GM18873 (cell line): ENCODE measurements around the gene SGTA.

Source experiments
- ATAC-seq: cut with Tn5 transposase; IDR thresholded peaks from one replicate; pipeline ENCODE4 v1.9.1; 2021; ENCODE audit warnings: mild to moderate bottlenecking, moderate library complexity, moderate number of reproducible peaks; ENCODE audit not compliant: unreplicated experiment, low FRiP score

The SGTA gene

DNA sequence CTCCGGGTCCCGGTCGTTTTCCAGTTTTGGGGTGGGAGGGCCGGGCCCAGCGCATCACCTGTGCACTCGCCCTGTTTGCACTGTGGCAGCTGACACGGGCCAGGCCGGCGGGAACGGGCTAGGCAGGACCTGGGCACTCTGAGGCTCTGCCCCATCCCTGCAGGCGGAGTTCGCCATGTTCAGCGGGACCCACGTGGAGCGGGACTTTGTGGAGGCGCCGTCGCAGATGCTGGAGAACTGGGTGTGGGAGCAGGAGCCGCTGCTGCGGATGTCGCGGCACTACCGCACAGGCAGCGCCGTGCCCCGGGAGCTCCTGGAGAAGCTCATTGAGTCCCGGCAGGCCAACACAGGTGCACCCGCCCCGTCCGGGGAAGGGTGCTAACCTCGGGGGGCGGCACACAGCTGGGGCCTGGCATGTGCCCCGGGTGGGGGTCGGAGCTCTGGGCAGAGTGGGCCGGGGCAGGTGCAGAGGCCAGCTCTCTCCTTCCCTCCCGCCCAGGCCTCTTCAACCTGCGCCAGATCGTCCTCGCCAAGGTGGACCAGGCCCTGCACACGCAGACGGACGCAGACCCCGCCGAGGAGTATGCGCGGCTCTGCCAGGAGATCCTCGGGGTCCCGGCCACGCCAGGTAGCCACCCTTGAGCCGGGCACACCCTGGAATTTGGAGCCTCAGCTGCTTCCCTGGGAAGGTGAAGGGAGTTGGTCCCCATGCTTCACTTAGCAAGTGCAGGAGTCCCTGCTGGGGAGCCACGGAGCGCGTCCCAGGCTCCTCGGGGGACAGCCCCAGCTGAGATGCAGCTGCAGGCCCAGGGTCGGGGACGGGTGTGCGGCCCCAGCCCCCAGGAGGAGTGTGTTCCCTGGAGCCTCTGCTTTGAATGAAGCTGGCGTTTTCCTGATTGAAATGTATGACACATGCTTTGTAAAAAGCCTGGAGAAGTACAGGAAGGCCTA, 27.3 kb upstream of the SGTA start:
- no peak for ATAC-seq

- no peak for ATAC-seq
Measured at GRCh38 chr19:2809387-2810140, 26.5 kb upstream of the SGTA start.

- ATAC-seq: no peak
Measured at GRCh38 chr19:2808129-2808941, 25.3 kb upstream of the SGTA start.

GRCh38 chr19:2807379-2808128, 24.5 kb upstream of the SGTA start:
- ATAC-seq: no peak

DNA sequence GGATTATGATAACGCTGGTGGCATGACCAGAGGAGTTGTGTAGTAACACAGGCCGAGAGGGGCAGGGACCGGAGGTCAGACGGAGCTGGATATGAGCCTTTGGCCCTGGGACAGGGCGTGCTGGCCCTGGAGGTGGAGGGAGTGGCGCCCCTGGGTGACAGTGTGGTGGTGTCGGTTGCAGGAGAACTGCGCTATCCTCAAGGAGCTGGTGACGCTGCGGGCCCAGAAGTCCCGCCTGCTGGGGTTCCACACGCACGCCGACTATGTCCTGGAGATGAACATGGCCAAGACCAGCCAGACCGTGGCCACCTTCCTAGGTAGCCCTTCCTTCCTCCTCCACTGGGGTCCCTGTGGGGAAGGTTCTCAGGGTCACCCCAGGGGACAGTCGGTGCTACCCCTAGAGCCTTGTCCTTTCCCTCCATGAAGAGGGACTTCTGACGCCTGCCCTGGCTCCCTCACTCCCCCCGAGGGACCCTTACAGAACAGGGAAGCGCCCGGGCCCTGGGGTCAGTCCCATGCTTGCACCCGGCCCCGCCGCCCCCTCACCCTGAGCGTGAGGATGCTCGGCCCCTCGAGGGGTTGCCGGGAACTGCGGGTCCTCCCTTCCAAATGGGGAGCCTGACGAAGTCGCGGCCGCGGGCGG, 23.8 kb upstream of the SGTA start:
- no peak for ATAC-seq

- ATAC-seq: no peak
Measured at GRCh38 chr19:2805991-2806649, 23.0 kb upstream of the SGTA start.

GRCh38 chr19:2805261-2805900, 22.3 kb upstream of the SGTA start:
- no peak for ATAC-seq

DNA sequence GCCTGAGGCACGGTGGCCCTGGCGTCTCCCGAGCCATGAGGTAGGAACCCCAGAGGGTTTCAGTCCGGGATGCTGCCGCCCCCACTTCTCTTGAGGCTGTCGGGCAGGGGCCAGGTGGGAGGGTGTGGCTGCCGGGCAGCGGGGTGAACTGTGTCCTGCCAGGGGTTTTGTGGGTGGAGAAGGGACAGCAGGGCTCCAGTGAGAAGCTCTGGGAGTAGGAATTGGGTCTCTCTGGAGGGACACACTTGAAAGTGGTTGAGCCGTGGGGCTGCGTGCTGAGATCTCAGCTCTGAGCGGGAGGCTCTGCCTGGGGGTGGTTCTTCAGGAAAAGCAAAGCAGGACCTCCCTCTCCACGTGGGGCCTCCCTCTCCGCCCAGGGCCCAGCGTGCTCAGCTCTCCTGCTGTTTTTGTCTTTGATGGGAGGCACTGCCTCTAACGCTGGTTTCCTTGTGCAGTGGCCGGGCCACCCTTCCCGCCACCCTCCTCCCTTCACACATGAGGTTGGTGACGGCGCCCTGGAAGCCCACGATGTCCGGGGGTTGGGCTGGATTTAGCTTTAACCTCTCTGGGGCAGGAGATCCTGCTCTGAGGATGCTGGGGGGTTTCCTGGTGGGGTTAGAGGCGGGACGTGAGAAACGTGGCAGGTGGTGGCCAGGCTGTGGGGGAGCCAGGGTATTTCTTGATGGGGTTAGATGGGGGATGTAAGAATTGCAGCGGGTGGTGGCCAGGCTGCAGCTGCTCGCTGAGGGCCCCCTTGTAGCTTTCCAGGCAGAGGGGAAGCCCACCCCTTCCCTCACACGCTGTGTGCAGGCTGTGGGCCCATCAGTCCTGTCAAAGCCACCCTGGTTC, 21.3 kb upstream of the SGTA start:
- no peak for ATAC-seq

DNA sequence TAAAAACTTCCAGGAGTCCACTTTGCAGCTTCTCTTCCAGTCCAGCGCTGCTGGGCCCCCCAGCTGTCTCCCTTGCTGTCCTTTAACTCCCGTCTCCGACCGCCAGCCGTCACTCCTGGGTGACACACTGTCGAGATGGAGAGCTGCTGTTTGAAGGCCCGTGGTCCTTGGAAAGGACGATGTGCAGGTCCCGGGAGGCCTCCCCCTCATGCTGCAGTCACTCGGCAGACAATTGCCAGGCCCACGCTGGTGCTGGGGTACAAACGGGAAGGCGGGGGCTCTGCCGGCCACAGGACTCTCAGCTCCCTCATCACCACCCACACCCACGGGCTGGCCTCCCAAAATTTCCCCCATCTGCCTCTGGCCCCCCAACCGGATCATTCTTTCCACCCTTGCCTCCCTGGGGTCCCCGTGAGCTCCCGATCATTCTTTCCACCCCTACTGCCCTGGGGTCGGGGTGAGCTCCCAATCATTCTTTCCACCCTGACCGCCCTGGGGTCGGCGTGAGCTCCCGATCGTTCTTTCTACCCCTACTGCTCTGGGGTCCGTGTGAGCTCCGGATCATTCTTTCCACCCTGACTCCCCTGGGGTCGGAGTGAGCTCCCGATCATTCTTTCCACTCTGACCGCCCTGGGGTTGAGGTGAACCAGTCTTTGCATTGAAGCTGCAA, 20.5 kb upstream of the SGTA start:
- no peak for ATAC-seq

- ATAC-seq: no peak
Measured at GRCh38 chr19:2802826-2803225, 19.8 kb upstream of the SGTA start.

DNA sequence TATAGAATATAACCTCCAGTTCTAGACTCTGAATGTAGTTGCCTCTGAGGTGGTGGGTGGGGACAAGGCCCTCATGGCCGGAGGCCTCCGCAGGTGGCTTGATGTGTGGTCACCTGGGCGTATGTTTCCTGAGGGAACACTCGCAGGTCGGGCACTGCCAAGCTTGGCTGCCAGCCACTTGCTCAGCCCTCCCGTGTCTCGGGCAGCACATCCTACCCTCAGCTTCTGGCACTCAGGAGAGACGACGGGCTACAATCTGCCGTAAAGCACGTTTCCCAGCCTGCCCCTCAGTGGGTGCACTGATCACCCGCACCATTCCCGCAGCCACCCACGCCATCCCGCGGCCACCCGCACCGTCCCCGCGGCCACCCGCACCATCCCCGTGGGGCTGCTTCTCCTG, 17.4 kb upstream of the SGTA start:
- no peak for ATAC-seq

- ATAC-seq: no peak
Measured at GRCh38 chr19:2799273-2800020, 16.4 kb upstream of the SGTA start.

DNA sequence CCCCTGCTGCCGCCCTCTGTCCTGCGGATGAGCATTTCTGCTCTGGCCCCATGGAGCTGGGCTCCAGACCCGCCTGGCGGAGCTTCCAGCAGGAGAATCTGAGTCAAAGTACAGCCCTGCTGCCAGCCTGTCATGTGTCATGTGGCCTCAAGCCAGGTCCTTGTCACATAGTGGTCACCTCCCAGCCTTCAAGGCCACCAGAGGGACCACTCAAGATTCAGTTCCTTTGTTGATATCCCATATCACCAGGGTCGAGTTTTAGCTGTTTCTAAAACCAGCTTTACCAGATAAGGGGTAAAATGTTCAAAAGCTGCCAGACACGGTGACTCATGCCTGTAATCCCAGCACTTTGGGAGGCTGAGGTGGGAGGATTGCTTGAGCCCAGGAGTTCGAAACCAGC, 15.7 kb upstream of the SGTA start:
- ATAC-seq: no peak

- no peak for ATAC-seq
Measured at GRCh38 chr19:2798158-2798685, 15.1 kb upstream of the SGTA start.

DNA sequence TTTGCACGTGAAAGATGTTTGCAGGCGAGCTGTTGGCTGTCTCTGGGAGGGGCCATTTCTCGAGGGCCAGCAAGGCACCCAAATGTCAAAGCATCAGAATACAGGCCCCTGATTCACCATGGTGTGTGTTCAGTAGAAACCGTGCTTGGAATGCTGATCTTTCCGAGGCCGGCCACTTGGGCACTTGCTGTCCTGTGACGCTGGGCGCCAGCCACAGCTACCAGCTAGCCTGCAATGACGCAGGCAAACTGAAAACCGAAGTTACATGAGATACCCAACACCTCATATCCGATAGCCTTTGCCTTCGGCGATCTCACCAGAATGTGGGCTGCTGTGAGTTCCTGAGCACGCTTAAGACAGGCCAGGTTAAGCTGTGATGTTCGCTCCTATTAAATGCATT, 14.2 kb upstream of the SGTA start:
- no peak for ATAC-seq

DNA sequence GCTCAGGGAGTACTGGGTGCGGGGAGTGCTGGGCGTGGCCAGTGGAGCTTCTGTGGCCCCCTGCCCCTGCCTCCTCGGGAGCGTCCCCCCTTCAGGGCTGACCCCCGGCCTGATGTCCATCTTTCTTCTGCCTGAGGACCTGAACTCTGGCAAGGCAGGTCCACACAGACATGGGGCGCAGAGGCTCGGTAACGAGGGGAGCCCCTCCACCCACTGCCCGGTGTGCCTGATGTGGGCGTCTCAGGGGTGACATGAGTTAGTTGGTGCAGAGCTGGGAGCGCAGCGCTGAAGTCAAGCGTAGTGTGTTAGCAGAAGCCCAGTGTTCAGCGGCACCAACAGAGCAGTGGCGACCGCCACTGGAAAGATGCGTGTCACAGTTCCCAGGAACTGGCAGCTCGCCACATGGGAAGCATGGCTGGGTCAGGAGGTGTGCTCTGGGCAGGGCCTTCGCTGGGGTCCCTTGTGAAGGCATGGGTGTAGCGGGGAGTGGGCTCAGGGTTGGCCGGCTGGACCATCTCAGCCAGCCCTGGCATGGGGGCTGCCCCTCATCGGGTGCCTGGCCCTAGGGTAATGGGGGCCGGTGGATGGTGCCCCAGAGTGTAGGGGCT, 13.7 kb upstream of the SGTA start:
- ATAC-seq: no peak
